OCI-LY3 (cell line): ENCODE measurements around the gene DHX29.

ENCODE experiments used
- H2AFZ ChIP-seq: fragments of 200-600, 300-600 bp; shearing (Covaris generic); 2 replicates; pipeline ENCODE4 v1.6.0; 2014; ENCODE audit warnings: antibody characterized with exemption, low read depth, low read length
- H3K27ac ChIP-seq: fragments of 200-600, 300-600 bp; sonication (generic); 2 replicates; pipeline ENCODE4 v1.5.1; 2014; ENCODE audit warnings: mild to moderate bottlenecking, low read length, moderate library complexity, mixed read lengths
- H3K27me3 ChIP-seq: fragments of 200-600, 300-600 bp; sonication (generic); 2 replicates; pipeline ENCODE4 v1.6.1; 2014; ENCODE audit warnings: low read depth, low read length, mixed read lengths
- H3K36me3 ChIP-seq: fragments of 200-600, 300-600 bp; sonication (generic); replicated peaks from 2 replicates; pipeline ENCODE3; 2014; ENCODE audit warnings: low read depth, low read length, mixed read lengths
- H3K4me1 ChIP-seq: fragments of 300-600, 200-600 bp; sonication (generic); 2 replicates; pipeline ENCODE4 v1.6.1; 2014; ENCODE audit warnings: low read length, mixed read lengths
- H3K4me2 ChIP-seq: fragments of 200-600, 300-600 bp; sonication (generic); 2 replicates; pipeline ENCODE4 v1.6.1; 2014; ENCODE audit warnings: low read length, mixed read lengths
- H3K4me3 ChIP-seq: fragments of 300-600, 200-600 bp; sonication (generic); 2 replicates; pipeline ENCODE4 v1.5.1; 2014; ENCODE audit warnings: antibody characterized with exemption, mild to moderate bottlenecking, low read length, moderate library complexity
- H3K79me2 ChIP-seq: fragments of 300-600, 200-600 bp; shearing (Covaris generic); 2 replicates; pipeline ENCODE4 v1.6.1; 2014; ENCODE audit warnings: mild to moderate bottlenecking, low read length, mixed read lengths
- H3K9ac ChIP-seq: fragments of 300-600, 200-600 bp; shearing (Covaris generic); 2 replicates; pipeline ENCODE4 v1.6.0; 2014; ENCODE audit warnings: mild to moderate bottlenecking, low read length, moderate library complexity
- H3K9me3 ChIP-seq: fragments of 200-600, 300-600 bp; shearing (Covaris generic); 2 replicates; pipeline ENCODE4 v1.6.1; 2014; ENCODE audit warnings: low read length, mixed read lengths; ENCODE audit not compliant: insufficient read depth
- H4K20me1 ChIP-seq: fragments of 200-600, 300-600 bp; sonication (generic); 2 replicates; pipeline ENCODE4 v1.6.1; 2016; ENCODE audit warnings: low read length, mixed read lengths; ENCODE audit not compliant: insufficient read depth
- CTCF ChIP-seq: fragments of 200-600, 300-600 bp; sonication (generic); IDR thresholded peaks from 2 replicates; pipeline ENCODE4 v1.5.1; 2014; ENCODE audit warnings: antibody characterized with exemption, low read length, low read depth
- EZH2phosphoT487 ChIP-seq: fragments of 200-600 bp; shearing (Covaris generic); IDR thresholded peaks from 2 replicates; pipeline ENCODE4 v1.6.1; 2018; ENCODE audit warnings: antibody characterized with exemption, mixed run types, low read depth

Gene DHX29

DNA sequence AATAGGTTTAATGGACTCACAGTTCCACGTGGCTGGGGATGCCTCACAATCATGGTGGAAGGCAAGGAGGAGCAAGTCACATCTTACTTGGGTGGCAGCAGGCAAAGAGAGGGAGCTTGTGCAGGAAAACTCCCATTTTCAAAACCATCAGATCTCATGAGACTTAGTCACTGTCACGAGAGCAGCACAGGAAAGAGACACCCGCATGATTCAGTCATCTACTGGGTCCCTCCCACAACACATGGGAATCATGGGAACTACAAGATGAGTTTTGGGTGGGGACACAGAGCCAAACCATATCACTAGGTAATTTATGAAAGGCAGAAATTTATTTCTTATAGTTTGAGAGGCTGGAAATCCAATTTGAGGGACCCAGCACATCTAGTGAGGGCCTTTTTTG lies 40.3 kb upstream of the DHX29 start:
- no peaks in the 10 kb centered on the region for H3K9me3 ChIP-seq
- no peak overlapping the region for H3K4me2 ChIP-seq
- H3K79me2 ChIP-seq = no peaks in the 10 kb centered on the region
- H3K4me1 ChIP-seq = peaks cover 14% of the 10 kb centered on the region
- no peak for TF ChIP-seq CTCF
- no peak for TF ChIP-seq EZH2phosphoT487
- no peak overlapping the region for H2AFZ ChIP-seq
- no peak overlapping the region for H3K9ac ChIP-seq
- H4K20me1 ChIP-seq = no peaks in the 10 kb centered on the region
- H3K27ac ChIP-seq = no peak overlapping the region
- no peaks in the 10 kb centered on the region for H3K27me3 ChIP-seq
- H3K4me3 ChIP-seq = no peak overlapping the region
- peaks cover 41% of the 10 kb centered on the region for H3K36me3 ChIP-seq

GRCh38 chr5:55345327-55345726 lies 37.8 kb upstream of the DHX29 start:
- H3K36me3 ChIP-seq = peaks cover 33% of the 10 kb centered on the region
- H3K4me1 ChIP-seq = peaks cover 8% of the 10 kb centered on the region
- H4K20me1 ChIP-seq = no peaks in the 10 kb centered on the region
- TF ChIP-seq EZH2phosphoT487 (no peak), CTCF (no peak)
- H3K9me3 ChIP-seq = no peaks in the 10 kb centered on the region
- H3K4me2 ChIP-seq = no peak overlapping the region
- H3K27ac ChIP-seq = no peak overlapping the region
- no peaks in the 10 kb centered on the region for H3K79me2 ChIP-seq
- H3K27me3 ChIP-seq = no peaks in the 10 kb centered on the region
- no peak overlapping the region for H2AFZ ChIP-seq
- H3K9ac ChIP-seq = no peak overlapping the region
- no peak overlapping the region for H3K4me3 ChIP-seq

GRCh38 chr5:55344392-55344992 lies 37.0 kb upstream of the DHX29 start:
- H2AFZ ChIP-seq = no peak overlapping the region
- no peak overlapping the region for H3K27ac ChIP-seq
- H3K4me3 ChIP-seq = no peak overlapping the region
- no peaks in the 10 kb centered on the region for H4K20me1 ChIP-seq
- H3K36me3 ChIP-seq = peaks cover 28% of the 10 kb centered on the region
- H3K9ac ChIP-seq = no peak overlapping the region
- H3K4me2 ChIP-seq = no peak overlapping the region
- peaks cover 4% of the 10 kb centered on the region for H3K4me1 ChIP-seq
- peaks cover 2% of the 10 kb centered on the region; the same call in 1 of the 2 replicates for H3K79me2 ChIP-seq
- H3K27me3 ChIP-seq = no peaks in the 10 kb centered on the region
- TF ChIP-seq EZH2phosphoT487 (no peak), CTCF (peak; percentile 62)
- no peaks in the 10 kb centered on the region for H3K9me3 ChIP-seq

DNA sequence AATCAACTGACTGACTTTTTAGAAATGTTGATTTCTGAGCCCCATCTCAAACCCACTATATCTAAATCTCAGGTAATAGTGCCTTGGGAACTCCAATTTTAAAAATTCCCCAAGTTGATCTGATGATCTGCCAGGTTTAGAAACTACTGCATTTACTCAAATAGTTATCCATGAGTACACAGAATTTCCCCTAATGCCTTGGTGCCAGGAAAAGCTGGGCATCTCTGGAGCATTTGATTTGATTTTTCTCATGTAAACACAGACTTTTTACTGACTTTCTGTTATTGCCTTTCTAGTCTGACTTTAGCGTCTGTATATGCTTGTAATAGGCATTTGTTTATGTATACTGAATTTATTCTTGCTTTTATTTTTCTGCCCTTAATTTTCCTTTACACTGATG lies 36.1 kb upstream of the DHX29 start:
- H3K4me1 ChIP-seq = peaks cover 13% of the 10 kb centered on the region
- H3K9me3 ChIP-seq = no peaks in the 10 kb centered on the region
- no peak overlapping the region for H3K9ac ChIP-seq
- no peak overlapping the region for H3K4me3 ChIP-seq
- H3K36me3 ChIP-seq = peaks cover 28% of the 10 kb centered on the region
- H3K79me2 ChIP-seq = peaks cover 2% of the 10 kb centered on the region; the same call in 1 of the 2 replicates
- H3K4me2 ChIP-seq = no peak overlapping the region
- H2AFZ ChIP-seq = no peak overlapping the region
- H3K27ac ChIP-seq = no peak overlapping the region
- TF ChIP-seq EZH2phosphoT487 (no peak), CTCF (no peak)
- no peaks in the 10 kb centered on the region for H4K20me1 ChIP-seq
- H3K27me3 ChIP-seq = no peaks in the 10 kb centered on the region
